K562 (cell line): ENCODE data around the gene NBR1. TPM values are rescaled to one million over a fixed set of nuclear protein-coding genes. Genes with fewer than 3 reads are reported as not detected.
"Not testable (repeated sequence)": the region's sequence is repeated elsewhere in the genome, so short reads cannot be mapped to it uniquely, and the experiment has no call there.

Experiments used
- ATAC-seq: fragments of 200-7000 bp; cut with Tn5 transposase; 3 replicates; pipeline ENCODE4 v1.9.1; 2020; ENCODE audit warnings: moderate library complexity
- BruUV-seq: library from RNA; stranded (reverse); fragments of 400-500 nt; replicated peaks from 2 replicates; lab custom pipeline; 2021; lab: Mats Ljungman, UMichigan
- CTCF ChIA-PET: fragments of 300-600 bp; formaldehyde crosslinking; extraction: SDS; loops from one replicate; lab custom pipeline; 2021; ENCODE audit warnings: low intra/inter-chr PET ratio; lab: Yijun Ruan, JAX
- POLR2A ChIA-PET: fragments of 300-600, 350-650 bp; sonication (Branson Sonifier 250); formaldehyde crosslinking; extraction: SDS; loops from one replicate; lab custom pipeline; 2021; ENCODE audit warnings: antibody characterized with exemption, inconsistent platforms; lab: Yijun Ruan, JAX
- DNase-seq, 4 experiments: peaks; one replicate each; pipeline versions ENCODE4 v3.0.0 to v3.0.0-alpha.2; 2011 to 2018; ENCODE audit warnings: low spot score in 3 of 4, mixed read lengths in 3 of 4; ENCODE audit errors: extremely low read depth in 1 of 4
- FAIRE-seq: peaks from 2 replicates; lab custom pipeline; 2011; peaks lifted over from hg19 to GRCh38; lab: Jason Lieb, UNC
- H2AFZ ChIP-seq: 2 replicates; pipeline ENCODE4 v1.6.0; 2011; ENCODE audit warnings: low read depth, low read length, control low read depth, inconsistent platforms
- H3K27ac ChIP-seq: fragments of 200-600 bp; 3 replicates; pipeline ENCODE4 v1.8.0; 2011; ENCODE audit warnings: low read depth, mild to moderate bottlenecking, control low read depth, inconsistent platforms, low read length, moderate library complexity, mixed read lengths; ENCODE audit errors: extremely low read depth
- H3K27me3 ChIP-seq, 2 experiments: fragments of 300-600 bp in 1 of 2; 2 replicates in 1 of 2; 3 replicates in 1 of 2; pipeline versions ENCODE4 v1.6.0 to v1.8.0; 2011; ENCODE audit warnings: inconsistent platforms in 2 of 2, low read length in 2 of 2, mild to moderate bottlenecking in 1 of 2, mixed read lengths in 1 of 2, moderate library complexity in 1 of 2; ENCODE audit not compliant: control insufficient read depth in 2 of 2, insufficient read depth in 2 of 2
- H3K36me3 ChIP-seq: fragments of 300-600 bp; 3 replicates; pipeline ENCODE4 v1.8.0; 2011; ENCODE audit warnings: mild to moderate bottlenecking, low read length, inconsistent platforms; ENCODE audit not compliant: control insufficient read depth, insufficient read depth
- H3K4me1 ChIP-seq, 2 experiments: fragments of 200-600 bp in 1 of 2; replicated peaks in 1 of 2; 2 replicates in 1 of 2; 3 replicates in 1 of 2; pipeline versions ENCODE4 v1.5.1 to v1.8.0; 2011; ENCODE audit warnings: inconsistent platforms in 2 of 2, low read length in 2 of 2, mild to moderate bottlenecking in 1 of 2, mixed read lengths in 1 of 2, moderate library complexity in 1 of 2; ENCODE audit not compliant: control insufficient read depth in 2 of 2, insufficient read depth in 2 of 2
- H3K4me2 ChIP-seq: 2 replicates; pipeline ENCODE4 v1.6.1; 2011; ENCODE audit warnings: low read length, control low read depth, inconsistent platforms, mixed read lengths; ENCODE audit not compliant: insufficient read depth
- H3K4me3 ChIP-seq: fragments of 200-600 bp; sonication (generic), shearing (Covaris generic); 2 replicates; pipeline ENCODE4 v1.5.1; 2016; ENCODE audit warnings: control low read depth, inconsistent platforms
- H3K79me2 ChIP-seq: fragments of 200-600 bp; 3 replicates; pipeline ENCODE4 v1.8.0; 2011; ENCODE audit warnings: low read length, inconsistent platforms; ENCODE audit not compliant: control insufficient read depth, insufficient read depth
- H3K9ac ChIP-seq, 2 experiments: 2 replicates each; pipeline versions ENCODE4 v1.6.0 to v1.6.1; 2011; ENCODE audit warnings: low read depth in 2 of 2, low read length in 2 of 2, control low read depth in 1 of 2, inconsistent platforms in 1 of 2, mild to moderate bottlenecking in 1 of 2, mixed read lengths in 1 of 2; ENCODE audit not compliant: insufficient read depth in 1 of 2
- H3K9me1 ChIP-seq: one replicate; pipeline ENCODE4 v1.6.0; 2011; ENCODE audit warnings: inconsistent platforms, mild to moderate bottlenecking, low read length, moderate library complexity; ENCODE audit not compliant: control insufficient read depth, insufficient read depth
- H3K9me3 ChIP-seq: replicated peaks from 2 replicates; pipeline ENCODE4 v1.5.1; 2011; ENCODE audit warnings: low read depth, low read length, inconsistent platforms; ENCODE audit not compliant: control insufficient read depth, insufficient read depth
- H4K20me1 ChIP-seq: replicated peaks from 2 replicates; pipeline ENCODE4 v1.6.1; 2011; ENCODE audit warnings: low read length, inconsistent platforms, mixed read lengths; ENCODE audit not compliant: control insufficient read depth, insufficient read depth
- ZNF408 ChIP-seq: fragments of 250-450 bp; sonication (Bioruptor Pico); IDR thresholded peaks from 2 replicates; pipeline ENCODE4 v1.4.0; 2020; ENCODE audit warnings: low read depth, mild to moderate bottlenecking, moderate library complexity
- ZNF780A ChIP-seq: fragments of 250-450 bp; sonication (Bioruptor Pico); IDR thresholded peaks from 2 replicates; pipeline ENCODE4 v1.5.0; 2021; ENCODE audit warnings: mild to moderate bottlenecking
- WGBS: fragments of 100-300 bp; shearing (Covaris generic); methylation state at CpG from one replicate; pipeline ENCODE4 v1.1.6; 2016; ENCODE audit warnings: low coverage, mixed read lengths; ENCODE audit not compliant: insufficient coverage; ENCODE audit errors: missing lambda C conversion rate; 5-methylcytosine and 5-hydroxymethylcytosine counted together
- in situ Hi-C: fragments of 300-500 bp; cut with MboI; formaldehyde crosslinking; loops from 4 replicates; pipeline ENCODE4 v1.15.0; 2018; ENCODE audit warnings: inconsistent platforms, mixed read lengths
- intact Hi-C: fragments of 100-400 bp; cut with micrococcal nuclease; formaldehyde crosslinking; loops from 2 replicates; pipeline ENCODE4 v1.14.2; 2022
- polyA plus RNA-seq, 8 experiments: library from polyadenylated mRNA; depleted of rRNA in 4 of 8; stranded (reverse) in 5 of 8; unstranded in 3 of 8; fragments of >200 nt; fragmentation: Nextera tagmentation in 2 of 8; fragmentation: Illumina TruSeq in 1 of 8; extraction: Ambion mirVana in 2 of 8; extraction: Trizol in 1 of 8; gene quantifications; 2 replicates each; pipeline versions ENCODE4 v1.2.1 to v1.2.3, GENCODE V29; 2011 to 2014; ENCODE audit warnings: inconsistent platforms in 1 of 8, missing spikeins in 1 of 8
- total RNA-seq, 7 experiments: library from RNA; depleted of rRNA in 6 of 7; stranded (reverse); fragments of >200 nt in 6 of 7; fragmentation: Illumina TruSeq in 2 of 7; extraction: Trizol in 2 of 7; gene quantifications; 2 replicates each; pipeline versions ENCODE4 v1.2.1 to v1.2.3, GENCODE V29; 2011 to 2021; ENCODE audit warnings: low replicate concordance in 1 of 7

The NBR1 gene
- total and polyA plus RNA-seq, 9 of the 15 experiments (the other 6 are each of a cell fraction or from before 2014, with no cell fraction given) = 4.2 to 70.1 (median 39.9) TPM

DNA sequence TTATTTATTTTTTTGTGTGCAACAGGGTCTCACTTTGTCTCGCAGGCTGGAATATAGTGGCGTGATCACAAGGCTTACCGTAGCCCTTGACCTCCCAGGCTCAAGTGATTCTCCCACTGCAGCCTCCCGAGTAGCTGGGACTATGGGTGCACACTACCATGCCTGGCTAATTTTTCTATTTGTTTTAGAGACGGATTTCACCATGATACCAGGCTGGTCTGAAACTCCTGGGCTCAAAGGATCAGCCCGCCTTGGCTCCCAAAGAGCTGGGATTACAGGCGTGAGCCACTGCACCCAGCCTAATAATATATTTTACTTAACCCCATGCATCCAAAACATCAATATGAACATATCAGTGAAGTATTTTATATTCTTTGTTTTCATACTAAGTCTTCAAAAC lies 55.4 kb downstream of the NBR1 start (continued):
- no peak for TF ChIP-seq ZNF408
- TF ChIP-seq ZNF780A (CRISPR knock-in tag) = no peak

DNA sequence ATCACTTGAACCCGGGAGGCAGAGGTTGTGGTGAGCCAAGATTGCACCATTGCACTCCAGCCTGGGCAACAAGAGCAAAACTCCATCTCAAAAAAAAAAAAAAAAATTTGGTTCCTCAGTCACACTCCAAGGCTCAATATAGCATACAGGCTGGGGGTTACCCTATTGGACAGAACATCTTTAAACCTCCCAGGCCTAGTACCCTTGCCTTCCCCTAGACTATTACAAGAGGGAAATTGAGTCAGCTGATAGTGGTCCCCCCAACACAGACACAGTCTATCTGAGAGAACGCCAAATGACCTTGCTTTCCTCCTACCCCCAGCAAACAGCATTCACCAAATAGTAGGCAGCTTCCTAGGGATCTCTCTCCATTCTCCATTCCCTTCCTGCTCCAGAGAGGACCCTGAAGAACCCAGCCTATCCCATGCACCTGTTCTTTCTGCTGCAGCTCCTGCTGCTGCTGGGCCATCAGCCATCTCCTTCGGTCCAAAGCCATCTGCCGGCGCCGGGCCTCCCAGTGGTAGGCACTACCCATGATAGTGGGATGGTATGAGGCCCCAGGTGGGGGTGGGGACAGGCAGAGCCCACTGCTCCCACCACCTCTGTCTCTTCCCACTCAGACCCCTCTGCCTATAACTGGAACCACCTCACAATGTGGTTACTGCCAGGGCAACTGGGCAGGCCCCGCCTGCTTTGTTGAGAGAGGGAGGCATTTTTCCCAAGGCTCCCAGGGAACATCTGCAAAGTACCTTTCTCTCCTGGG lies 57.2 kb downstream of the NBR1 start, which contains the start of gene CCDC200:
CCDC200 (minus strand) TSS at position 604 of the 763 bp plus-strand sequence; CDS start at position 535, 69 bp downstream.
- in situ Hi-C loops, H3K9me1 ChIP-seq, FAIRE-seq, H3K9ac ChIP-seq, DNase-seq, CTCF ChIA-PET, H3K79me2 ChIP-seq, POLR2A ChIA-PET, ATAC-seq, H2AFZ ChIP-seq, intact Hi-C loops, H3K4me1 ChIP-seq, H3K36me3 ChIP-seq, H3K27ac ChIP-seq, H3K4me2 ChIP-seq, H3K9me3 ChIP-seq, BruUV-seq, H4K20me1 ChIP-seq, H3K4me3 ChIP-seq, H3K27me3 ChIP-seq: not testable (repeated sequence)
- no CpG with 5 or more reads among the region's 7 CpGs for WGBS

GRCh38 chr17:43231205-43232020 lies 60.4 kb downstream of the NBR1 start:
- H3K36me3 ChIP-seq, H3K27me3 ChIP-seq, CTCF ChIA-PET, H3K4me3 ChIP-seq, H3K9me3 ChIP-seq, intact Hi-C loops, in situ Hi-C loops, H2AFZ ChIP-seq, H4K20me1 ChIP-seq, H3K4me2 ChIP-seq, H3K27ac ChIP-seq, H3K79me2 ChIP-seq, FAIRE-seq, POLR2A ChIA-PET, H3K9ac ChIP-seq, ATAC-seq, H3K4me1 ChIP-seq, DNase-seq, H3K9me1 ChIP-seq: not testable (repeated sequence)
- WGBS = 83% methylated on average over 9 of the region's 40 CpGs
- TSS peak; percentile 93 for BruUV-seq

GRCh38 chr17:43232021-43232699 lies 61.1 kb downstream of the NBR1 start:
- FAIRE-seq, BruUV-seq, CTCF ChIA-PET, intact Hi-C loops, H3K27ac ChIP-seq, H3K4me3 ChIP-seq, H3K4me1 ChIP-seq, H3K9me1 ChIP-seq, H3K27me3 ChIP-seq, POLR2A ChIA-PET, H3K4me2 ChIP-seq, H3K9me3 ChIP-seq, in situ Hi-C loops, ATAC-seq, H3K36me3 ChIP-seq, H3K9ac ChIP-seq, H3K79me2 ChIP-seq, H4K20me1 ChIP-seq, H2AFZ ChIP-seq: not testable (repeated sequence)
- 47% methylated on average over 5 of the region's 24 CpGs for WGBS
- peak in 1 of 4 experiments; percentile 4 for DNase-seq
